MM.1S (cell line): Measurements from ENCODE around the gene CDH4.
"Not testable (repeated sequence)": the region's sequence is repeated elsewhere in the genome, so short reads cannot be mapped to it uniquely, and the experiment has no call there.

Source experiments
- DNase-seq: peaks from one replicate; pipeline ENCODE4 v3.0.0-alpha.2; 2015
- H2AFZ ChIP-seq: fragments of 300-600 bp; sonication (generic); 2 replicates; pipeline ENCODE4 v1.6.0; 2016; ENCODE audit warnings: antibody characterized with exemption, low read length
- H3F3A ChIP-seq: fragments of 300-600 bp; sonication (generic); 2 replicates; pipeline ENCODE4 v1.6.1; 2016; ENCODE audit warnings: mild to moderate bottlenecking, antibody characterized with exemption, low read length, moderate library complexity, mixed read lengths; ENCODE audit not compliant: insufficient read depth
- H3K27ac ChIP-seq: fragments of 300-600 bp; sonication (generic); 2 replicates; pipeline ENCODE4 v1.5.1; 2016; ENCODE audit warnings: mild to moderate bottlenecking, low read length
- H3K27me3 ChIP-seq: fragments of 300-600 bp; sonication (generic); replicated peaks from 2 replicates; pipeline ENCODE4 v1.6.0; 2016; ENCODE audit warnings: low read length; ENCODE audit not compliant: insufficient read depth
- H3K36me3 ChIP-seq: fragments of 300-600 bp; sonication (generic); replicated peaks from 2 replicates; pipeline ENCODE4 v1.6.1; 2016; ENCODE audit warnings: mild to moderate bottlenecking, low read length, mixed read lengths; ENCODE audit not compliant: insufficient read depth
- H3K4me1 ChIP-seq: fragments of 300-600 bp; sonication (generic); 2 replicates; pipeline ENCODE4 v1.6.1; 2016; ENCODE audit warnings: low read length, mixed read lengths
- H3K4me2 ChIP-seq: fragments of 300-600 bp; sonication (generic); 2 replicates; pipeline ENCODE4 v1.6.0; 2016; ENCODE audit warnings: low read depth, low read length
- H3K4me3 ChIP-seq: fragments of 300-600 bp; sonication (generic); 2 replicates; pipeline ENCODE4 v1.5.1; 2016; ENCODE audit warnings: low read length, mixed read lengths
- H3K79me2 ChIP-seq: fragments of 300-600 bp; sonication (generic); 2 replicates; pipeline ENCODE4 v1.6.1; 2016; ENCODE audit warnings: mixed run types, low read length, mixed read lengths
- H3K9ac ChIP-seq: fragments of 300-600 bp; sonication (generic); 2 replicates; pipeline ENCODE4 v1.6.1; 2016; ENCODE audit warnings: low read length, mixed read lengths
- H3K9me2 ChIP-seq: fragments of 300-600 bp; sonication (generic); replicated peaks from 2 replicates; pipeline ENCODE4 v1.6.1; 2016; ENCODE audit warnings: mild to moderate bottlenecking, low read length, mixed read lengths; ENCODE audit not compliant: insufficient read depth
- H3K9me3 ChIP-seq: fragments of 300-600 bp; sonication (generic); replicated peaks from 2 replicates; pipeline ENCODE4 v1.6.1; 2016; ENCODE audit warnings: mild to moderate bottlenecking, low read length, mixed read lengths; ENCODE audit not compliant: insufficient read depth
- H4K20me1 ChIP-seq: fragments of 300-600 bp; sonication (generic); 2 replicates; pipeline ENCODE4 v1.6.1; 2016; ENCODE audit warnings: mild to moderate bottlenecking, low read length, moderate library complexity, mixed read lengths; ENCODE audit not compliant: insufficient read depth
- EZH2 ChIP-seq: fragments of 300-600 bp; sonication (generic); optimal IDR thresholded peaks from 2 replicates; pipeline ENCODE3; 2017; ENCODE audit warnings: low read depth, mild to moderate bottlenecking, antibody characterized with exemption, low read length, mixed read lengths
- EZH2phosphoT487 ChIP-seq: fragments of 300-600 bp; sonication (generic); IDR thresholded peaks from 2 replicates; pipeline ENCODE4 v1.6.1; 2018; ENCODE audit warnings: antibody characterized with exemption, low read length
- TF ChIP-seq, protein P1 (sequence below): fragments of 300-600 bp; sonication (generic); IDR thresholded peaks from 2 replicates; pipeline ENCODE4 v1.5.1; 2016; ENCODE audit warnings: antibody characterized with exemption, low read length, mixed read lengths

CDH4 gene

GRCh38 chr20:61979701-61980635 is 727.9 kb downstream of the CDH4 start:
- H4K20me1 ChIP-seq, result no peaks in the 10 kb centered on the region

DNA sequence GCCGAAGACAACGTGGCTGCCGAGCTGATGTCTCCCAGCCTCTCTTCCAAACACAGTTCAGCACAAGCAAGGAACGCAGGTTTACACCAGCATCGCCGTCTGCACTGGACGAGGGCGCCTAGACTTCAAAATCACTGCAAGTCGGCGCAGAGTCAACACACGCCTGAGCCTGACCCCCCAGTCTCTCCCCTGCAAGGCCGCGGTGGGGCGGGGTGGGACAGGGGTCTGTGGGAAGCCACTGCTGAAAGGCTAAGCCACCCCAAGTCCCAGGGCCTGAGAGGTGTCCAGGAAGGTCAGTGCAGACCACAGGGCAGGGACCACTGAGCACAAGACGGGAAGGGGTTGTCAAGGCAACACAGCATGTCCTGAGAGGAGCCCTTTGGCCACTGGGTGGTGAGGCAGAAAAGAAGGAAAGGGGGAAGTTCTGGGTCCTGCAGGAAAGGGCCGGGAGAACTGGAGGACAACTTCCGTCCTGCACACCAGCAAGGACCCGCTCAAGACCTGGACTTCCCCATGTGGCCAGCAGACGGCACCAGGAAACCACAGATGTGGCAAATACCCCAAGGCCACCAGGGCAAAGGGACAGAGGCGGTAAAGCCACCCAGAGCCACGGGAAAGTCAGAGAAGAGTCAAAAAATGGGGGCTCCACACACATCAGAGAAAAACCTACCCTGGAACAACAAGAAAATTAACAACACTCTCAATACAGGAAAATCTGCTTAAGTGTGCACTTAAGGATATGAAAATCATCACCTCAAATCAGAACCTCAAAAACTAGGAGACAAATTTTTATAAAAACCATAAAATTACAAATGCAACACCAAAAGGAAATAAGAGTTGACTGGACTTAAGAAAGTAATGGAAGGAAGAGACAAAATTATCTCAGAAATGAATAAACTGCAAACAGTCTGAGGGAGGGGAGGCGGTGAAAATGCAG is 728.9 kb downstream of the CDH4 start:
- no peak overlapping the region for H2AFZ ChIP-seq
- no peak overlapping the region for H3K9ac ChIP-seq
- no peaks in the 10 kb centered on the region for H4K20me1 ChIP-seq
- no peaks in the 10 kb centered on the region for H3K4me1 ChIP-seq
- H3K4me3 ChIP-seq, result no peak overlapping the region
- TF ChIP-seq, protein P1, sequence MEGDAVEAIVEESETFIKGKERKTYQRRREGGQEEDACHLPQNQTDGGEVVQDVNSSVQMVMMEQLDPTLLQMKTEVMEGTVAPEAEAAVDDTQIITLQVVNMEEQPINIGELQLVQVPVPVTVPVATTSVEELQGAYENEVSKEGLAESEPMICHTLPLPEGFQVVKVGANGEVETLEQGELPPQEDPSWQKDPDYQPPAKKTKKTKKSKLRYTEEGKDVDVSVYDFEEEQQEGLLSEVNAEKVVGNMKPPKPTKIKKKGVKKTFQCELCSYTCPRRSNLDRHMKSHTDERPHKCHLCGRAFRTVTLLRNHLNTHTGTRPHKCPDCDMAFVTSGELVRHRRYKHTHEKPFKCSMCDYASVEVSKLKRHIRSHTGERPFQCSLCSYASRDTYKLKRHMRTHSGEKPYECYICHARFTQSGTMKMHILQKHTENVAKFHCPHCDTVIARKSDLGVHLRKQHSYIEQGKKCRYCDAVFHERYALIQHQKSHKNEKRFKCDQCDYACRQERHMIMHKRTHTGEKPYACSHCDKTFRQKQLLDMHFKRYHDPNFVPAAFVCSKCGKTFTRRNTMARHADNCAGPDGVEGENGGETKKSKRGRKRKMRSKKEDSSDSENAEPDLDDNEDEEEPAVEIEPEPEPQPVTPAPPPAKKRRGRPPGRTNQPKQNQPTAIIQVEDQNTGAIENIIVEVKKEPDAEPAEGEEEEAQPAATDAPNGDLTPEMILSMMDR, result no peak
- TF ChIP-seq EZH2phosphoT487 (no peak), EZH2 (no peak)
- no peaks in the 10 kb centered on the region for H3F3A ChIP-seq
- no peak overlapping the region for H3K27ac ChIP-seq
- H3K9me3 ChIP-seq, result no peaks in the 10 kb centered on the region
- DNase-seq, result peak; percentile 8
- H3K4me2 ChIP-seq, result no peak overlapping the region
- H3K79me2 ChIP-seq, result no peaks in the 10 kb centered on the region; the same call in 1 of the 2 replicates
- no peaks in the 10 kb centered on the region for H3K27me3 ChIP-seq
- no peaks in the 10 kb centered on the region for H3K9me2 ChIP-seq
- 0 out of 2 replicates have a peak, but pooled peaks cover 4% of the 10 kb centered on the region for H3K36me3 ChIP-seq

More at GRCh38 chr20:61979701-61980635, 727.9 kb downstream of the CDH4 start:
- H3K36me3 ChIP-seq, result 0 out of 2 replicates have a peak, but pooled peaks cover 4% of the 10 kb centered on the region
- no peaks in the 10 kb centered on the region for H3K9me2 ChIP-seq
- no peaks in the 10 kb centered on the region for H3F3A ChIP-seq
- no peaks in the 10 kb centered on the region for H3K27me3 ChIP-seq
- no peak overlapping the region for H3K9ac ChIP-seq
- no peaks in the 10 kb centered on the region for H3K9me3 ChIP-seq
- TF ChIP-seq EZH2phosphoT487, result no peak
- no peak for TF ChIP-seq EZH2
- TF ChIP-seq, protein P1, result no peak
- no peak overlapping the region for H3K4me2 ChIP-seq
- H3K27ac ChIP-seq, result no peak overlapping the region
- H3K4me1 ChIP-seq, result no peaks in the 10 kb centered on the region
- H3K4me3 ChIP-seq, result no peak overlapping the region
- no peak overlapping the region for H2AFZ ChIP-seq
- no peak for DNase-seq
- H3K79me2 ChIP-seq, result no peaks in the 10 kb centered on the region; the same call in 1 of the 2 replicates

GRCh38 chr20:61981691-61982090 is 729.6 kb downstream of the CDH4 start:
- not testable (repeated sequence) for H3K27ac ChIP-seq, H3F3A ChIP-seq, H2AFZ ChIP-seq, H3K4me2 ChIP-seq, H3K36me3 ChIP-seq, H4K20me1 ChIP-seq, H3K4me1 ChIP-seq, H3K27me3 ChIP-seq, H3K9ac ChIP-seq, H3K79me2 ChIP-seq, H3K9me3 ChIP-seq, H3K4me3 ChIP-seq, H3K9me2 ChIP-seq, DNase-seq
